HG03457 (cell line): ENCODE measurements around the gene MGST2.

Source experiments
- ATAC-seq: cut with Tn5 transposase; IDR thresholded peaks from one replicate; pipeline ENCODE4 v1.9.1; 2021; ENCODE audit warnings: moderate number of reproducible peaks; ENCODE audit not compliant: unreplicated experiment

MGST2 gene

DNA sequence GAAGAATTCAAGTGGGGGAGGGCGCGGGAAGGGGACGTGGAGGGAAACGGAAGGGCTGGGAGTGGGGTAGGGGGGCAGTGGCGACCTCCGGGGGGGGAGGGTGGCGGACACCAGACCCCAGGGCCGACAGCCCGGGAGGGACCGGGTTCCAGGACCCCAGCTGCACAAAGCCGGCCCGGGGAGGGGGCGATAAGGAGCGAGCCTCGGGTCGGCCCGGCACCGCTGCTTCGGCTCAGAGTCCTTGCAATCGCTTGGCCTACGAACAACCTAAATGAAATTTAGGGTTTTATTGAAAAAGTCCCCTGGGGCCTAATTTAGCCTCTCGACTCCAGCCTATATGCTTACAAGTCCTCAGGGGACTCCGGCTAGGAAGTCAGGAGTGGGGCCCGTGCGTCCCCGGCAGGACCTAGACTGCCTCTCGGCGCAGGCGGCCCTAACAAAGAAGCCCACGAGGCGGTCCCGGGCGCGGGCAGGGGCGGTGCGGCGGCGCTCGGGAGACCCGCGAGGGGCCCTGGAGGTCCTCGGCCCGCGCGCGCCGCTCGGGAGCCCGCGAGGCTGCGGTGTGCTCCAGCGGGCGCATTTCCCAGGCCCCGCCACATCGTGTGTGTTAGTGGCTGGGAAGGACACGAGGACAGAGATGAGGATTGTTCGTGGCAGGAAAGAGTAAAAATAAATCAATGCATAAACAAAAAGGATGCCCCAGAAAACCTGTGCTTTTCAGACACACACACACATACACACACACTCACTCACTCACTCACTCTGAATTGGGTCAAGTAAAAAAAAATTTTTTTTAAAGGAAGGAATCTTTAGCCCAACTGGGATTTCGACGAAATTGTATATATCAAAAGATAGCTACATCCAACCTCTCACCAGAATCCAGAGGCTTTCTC, 70.0 kb downstream of the MGST2 start:
- no peak for ATAC-seq

- ATAC-seq: no peak
These were observed 70.6 kb downstream of the MGST2 start for GRCh38 chr4:139736274-139736660.

DNA sequence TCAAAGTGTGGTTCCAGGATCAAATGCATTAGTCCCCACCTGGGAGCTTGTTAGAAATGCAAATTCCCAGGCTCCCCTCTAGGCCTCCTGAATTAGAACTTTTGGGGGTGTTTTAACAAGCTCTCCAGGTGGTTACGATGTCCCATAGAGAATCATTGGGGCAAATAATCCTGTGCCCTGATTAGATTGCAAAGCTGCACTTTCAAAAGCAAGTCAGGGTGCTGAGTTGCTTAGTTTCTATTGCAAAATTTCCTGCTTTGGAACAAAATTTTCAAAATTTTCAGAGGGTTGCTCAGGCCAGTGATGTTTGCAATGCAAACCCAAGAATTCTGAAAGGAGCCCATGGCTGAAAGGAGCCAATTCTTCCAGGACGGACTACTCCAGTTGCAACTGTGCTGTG, 71.0 kb downstream of the MGST2 start:
- ATAC-seq: no peak

DNA sequence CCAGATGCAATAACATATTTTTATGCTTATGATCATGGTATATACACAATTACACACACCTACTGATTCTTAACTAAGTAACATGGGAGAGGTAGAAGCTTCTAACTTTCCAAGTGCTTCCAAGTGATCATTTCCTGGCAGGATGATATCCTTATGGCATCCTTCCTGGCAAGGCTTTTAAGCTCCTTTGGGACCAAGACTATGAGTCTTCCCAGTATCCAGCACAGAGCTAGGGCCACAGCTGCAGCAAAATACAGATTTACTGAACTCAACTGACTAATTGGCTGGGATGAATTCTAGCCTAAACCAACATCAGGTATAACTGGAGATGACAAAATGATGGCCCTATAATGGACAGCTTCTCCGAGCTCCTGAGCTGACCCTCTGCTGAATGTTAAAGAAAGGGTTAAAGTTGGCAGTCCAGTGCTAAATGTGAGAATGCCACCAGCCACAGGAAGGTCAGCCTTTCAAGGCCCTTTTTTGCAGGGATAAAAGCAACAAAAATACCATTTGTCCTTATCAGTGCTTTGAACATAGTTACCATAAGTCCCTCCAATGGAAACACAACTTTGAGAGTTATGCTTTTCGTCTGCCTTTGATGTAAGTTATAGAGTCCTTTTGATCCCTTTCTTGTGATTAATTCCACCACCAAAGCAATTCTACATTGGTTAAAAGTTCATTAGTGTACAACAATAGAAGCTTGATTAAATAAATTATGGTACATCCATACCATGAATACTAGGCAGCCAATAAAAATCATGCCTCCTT, 73.4 kb downstream of the MGST2 start:
- ATAC-seq: no peak

GRCh38 chr4:139740121-139740520, 74.5 kb downstream of the MGST2 start:
- ATAC-seq: no peak

DNA sequence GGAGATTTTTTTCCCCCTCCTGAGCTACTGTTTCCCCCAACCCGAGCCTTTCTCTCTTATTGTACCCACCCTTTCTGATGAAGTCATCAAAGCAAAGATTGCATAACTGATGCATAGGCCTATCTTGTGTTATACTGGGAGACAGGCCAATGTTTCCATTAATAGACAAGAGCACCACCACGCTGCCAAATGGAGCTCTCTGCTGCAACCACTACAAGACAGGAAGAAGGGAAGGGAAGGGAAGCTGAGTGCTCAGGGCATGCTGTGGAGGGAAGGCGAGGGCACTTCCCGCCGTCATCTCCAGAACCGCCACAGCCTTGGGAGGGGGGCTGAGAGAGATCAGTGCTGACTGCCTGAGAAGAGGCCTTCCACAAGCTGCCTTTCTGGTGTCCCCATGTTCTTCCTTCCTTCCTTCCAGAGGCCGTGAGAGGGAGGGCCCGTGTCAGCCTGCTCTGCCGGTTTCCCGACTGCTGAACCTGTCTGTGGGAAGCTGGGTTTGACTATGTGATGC, 75.0 kb downstream of the MGST2 start:
- no peak for ATAC-seq

DNA sequence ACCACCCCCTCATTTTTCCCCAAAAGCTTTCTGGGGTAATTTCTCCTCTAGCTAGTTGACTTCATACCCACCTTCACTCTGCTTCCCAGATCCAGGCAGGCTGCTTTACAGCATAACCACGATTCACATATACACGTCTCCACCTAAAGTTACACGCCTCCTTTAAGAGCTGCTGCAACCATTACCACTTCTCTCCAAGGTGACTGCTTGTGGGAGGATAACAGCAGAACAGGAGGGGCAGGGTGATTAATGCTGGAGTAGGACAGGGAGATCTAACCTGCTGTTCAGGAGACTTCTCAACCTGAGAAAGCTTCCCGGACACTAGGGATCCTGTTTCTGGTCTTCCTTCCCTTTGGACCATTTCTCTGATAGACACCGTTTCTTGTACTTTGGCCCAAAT, 77.4 kb downstream of the MGST2 start:
- no peak for ATAC-seq

DNA sequence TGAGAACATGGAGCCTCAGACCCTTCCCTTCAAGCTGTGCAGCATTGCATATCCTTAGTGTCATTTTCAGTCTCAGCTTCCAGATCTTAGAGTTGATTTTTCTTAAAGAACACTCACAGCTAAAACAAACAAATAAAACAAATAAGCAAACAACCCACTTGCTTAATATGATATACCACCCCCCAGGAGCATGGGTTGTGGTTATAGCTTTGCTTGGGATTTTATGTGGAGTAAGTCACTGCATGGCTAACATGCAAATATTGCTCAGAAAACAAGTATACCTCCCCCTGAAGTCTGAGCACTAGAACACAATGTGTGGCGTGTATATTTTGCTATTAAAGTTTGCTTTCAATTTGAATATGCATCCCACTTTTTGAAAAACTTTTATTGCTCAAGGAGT, 78.6 kb downstream of the MGST2 start:
- ATAC-seq: no peak

DNA sequence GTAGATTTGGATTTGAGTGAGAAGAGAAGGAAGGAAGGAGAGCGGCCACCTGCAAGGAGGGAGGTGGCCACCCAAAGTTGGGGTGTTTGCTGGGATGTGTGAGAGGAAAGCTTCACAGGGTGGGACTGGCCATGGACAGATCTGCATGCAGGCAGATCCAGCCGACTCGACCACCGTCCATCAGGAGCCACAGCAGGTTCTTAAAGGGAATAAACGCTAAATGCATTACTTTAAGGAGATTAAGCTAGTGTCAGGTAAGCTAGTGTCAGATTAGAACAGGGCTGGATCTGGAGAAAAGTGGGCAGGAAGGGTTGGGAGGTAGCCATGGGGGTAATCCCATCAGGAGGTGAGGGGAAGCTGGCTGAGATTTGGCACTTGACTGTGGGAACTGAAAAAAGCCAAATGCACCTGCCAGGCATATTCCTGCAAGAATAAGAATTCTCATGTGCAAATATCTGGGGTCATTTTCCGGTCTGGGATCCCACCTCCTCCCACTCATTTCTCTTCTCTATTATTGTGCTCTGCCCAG, 79.6 kb downstream of the MGST2 start:
- no peak for ATAC-seq

DNA sequence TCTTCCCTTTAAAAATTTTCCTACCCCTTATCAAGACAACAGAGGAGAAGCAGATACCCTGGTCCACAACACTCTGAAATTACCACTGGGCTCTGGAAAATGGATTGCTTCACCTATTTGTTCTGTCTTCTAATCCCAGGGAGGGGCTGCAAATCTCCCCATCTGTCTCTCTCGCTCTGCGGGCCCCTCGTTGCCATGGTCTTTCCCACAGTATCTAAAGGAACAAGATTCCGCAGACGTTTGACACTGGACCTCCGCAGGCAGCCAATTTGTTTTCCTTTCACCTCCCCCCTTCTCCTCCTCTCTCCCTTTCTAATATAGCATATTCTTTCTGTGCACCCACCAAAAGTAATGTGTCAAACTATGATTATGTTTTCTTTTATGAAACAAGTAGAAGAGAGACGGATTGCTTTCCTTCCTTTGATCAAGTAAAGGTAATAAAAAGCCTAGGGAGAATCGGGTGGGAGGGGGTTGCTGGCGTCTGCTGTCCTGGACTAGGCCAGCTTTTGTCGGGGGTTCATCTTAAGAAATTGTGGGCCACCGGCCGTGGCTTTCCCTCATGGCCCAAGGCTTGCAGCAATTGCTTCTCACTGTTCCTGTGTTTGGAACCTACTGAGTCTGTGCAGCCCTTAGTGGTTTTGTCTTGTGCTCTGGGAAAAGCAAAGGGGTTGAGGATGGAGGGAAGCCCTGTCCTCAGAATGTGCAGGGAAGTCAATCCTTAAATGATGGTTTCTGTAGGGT, 81.0 kb downstream of the MGST2 start:
- no peak for ATAC-seq

- no peak for ATAC-seq
These were observed 83.7 kb downstream of the MGST2 start for GRCh38 chr4:139749338-139749737.

GRCh38 chr4:139749835-139750498, 84.3 kb downstream of the MGST2 start:
- ATAC-seq: no peak

- no peak for ATAC-seq
These were observed 88.1 kb downstream of the MGST2 start for GRCh38 chr4:139753686-139754085.
